ENCODE measurements around the gene TRABD2A.

GRCh38 chr2:84793641-84794040 lies 87.2 kb downstream of the TRABD2A start:
- TF ChIP-seq, protein P1, sequence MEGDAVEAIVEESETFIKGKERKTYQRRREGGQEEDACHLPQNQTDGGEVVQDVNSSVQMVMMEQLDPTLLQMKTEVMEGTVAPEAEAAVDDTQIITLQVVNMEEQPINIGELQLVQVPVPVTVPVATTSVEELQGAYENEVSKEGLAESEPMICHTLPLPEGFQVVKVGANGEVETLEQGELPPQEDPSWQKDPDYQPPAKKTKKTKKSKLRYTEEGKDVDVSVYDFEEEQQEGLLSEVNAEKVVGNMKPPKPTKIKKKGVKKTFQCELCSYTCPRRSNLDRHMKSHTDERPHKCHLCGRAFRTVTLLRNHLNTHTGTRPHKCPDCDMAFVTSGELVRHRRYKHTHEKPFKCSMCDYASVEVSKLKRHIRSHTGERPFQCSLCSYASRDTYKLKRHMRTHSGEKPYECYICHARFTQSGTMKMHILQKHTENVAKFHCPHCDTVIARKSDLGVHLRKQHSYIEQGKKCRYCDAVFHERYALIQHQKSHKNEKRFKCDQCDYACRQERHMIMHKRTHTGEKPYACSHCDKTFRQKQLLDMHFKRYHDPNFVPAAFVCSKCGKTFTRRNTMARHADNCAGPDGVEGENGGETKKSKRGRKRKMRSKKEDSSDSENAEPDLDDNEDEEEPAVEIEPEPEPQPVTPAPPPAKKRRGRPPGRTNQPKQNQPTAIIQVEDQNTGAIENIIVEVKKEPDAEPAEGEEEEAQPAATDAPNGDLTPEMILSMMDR (IDR thresholded peaks at IDR 0.05), result no peak
- no peak for TF ChIP-seq POLR2A (IDR thresholded peaks at IDR 0.05)

All from body of pancreas (tissue), 4 donors.